ENCODE measurements around the gene RABEP1. TPM values are rescaled to one million over a fixed set of nuclear protein-coding genes. Genes with fewer than 3 reads are reported as not detected.

RABEP1 gene
- total and polyA plus RNA-seq, 2 donors from 2014 or later: 21.1 to 47.6 TPM

DNA sequence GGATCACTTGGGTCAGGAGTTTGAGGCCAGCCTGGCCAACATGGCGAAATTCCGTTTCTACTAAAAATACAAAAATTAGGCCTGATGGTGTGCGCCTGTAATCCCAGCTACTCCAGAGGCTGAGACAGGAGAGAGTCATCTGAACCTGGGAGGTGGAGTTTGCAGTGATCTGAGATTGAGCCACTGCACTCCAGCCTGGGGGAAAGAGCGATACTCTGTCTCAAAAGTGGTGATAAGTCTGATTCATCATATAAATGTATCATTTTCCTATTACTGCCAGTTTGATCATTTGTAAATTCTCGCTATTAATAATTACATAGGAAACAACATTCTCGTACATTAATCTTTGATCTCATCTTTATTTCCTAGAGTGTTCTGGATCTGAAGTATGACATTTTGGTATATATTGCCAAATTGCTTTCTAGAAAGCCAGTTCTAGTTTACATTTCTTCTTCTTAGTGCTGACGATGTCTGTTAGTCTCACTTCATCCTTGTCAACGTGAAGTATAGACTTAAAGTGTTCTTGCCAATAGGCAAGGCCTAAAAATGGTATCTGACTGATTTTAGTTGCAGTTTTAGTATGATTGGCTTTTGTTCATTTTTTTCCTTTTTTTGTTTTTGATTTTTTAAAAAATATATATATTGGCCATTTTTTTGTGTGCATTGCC, 9.7 kb downstream of the RABEP1 start:
- Histone ChIP-seq H3K4me3 (ENCODE audit: low read length in 3 of 3) (no peak overlapping the region), H3K9ac (ENCODE audit: low read length in 3 of 3) (no peak overlapping the region), H3K4me1 (ENCODE audit: control insufficient read depth in 2 of 3, insufficient read depth in 2 of 3, low read depth in 1 of 3, low read length in 3 of 3) (no peaks in the 10 kb centered on the region), H3K27ac (ENCODE audit: low read depth in 2 of 2, low read length in 2 of 2) (no peak overlapping the region), H3K36me3 (ENCODE audit: control insufficient read depth in 2 of 3, insufficient read depth in 3 of 3, low read length in 3 of 3) (peaks cover 0 to 5% (median 0%) of the 10 kb centered on the region in 3 donors), H3K9me3 (ENCODE audit: control insufficient read depth in 2 of 3, insufficient read depth in 1 of 3, low read length in 3 of 3) (no peaks in the 10 kb centered on the region), H3K27me3 (ENCODE audit: control insufficient read depth, insufficient read depth, low read length) (no peaks in the 10 kb centered on the region)
- intact Hi-C loops (cut with DNase I): no loop called here
- FAIRE-seq (no peak), DNase-seq (no peak)
- no peak for TF ChIP-seq CTCF (IDR thresholded peaks at IDR 0.05; ENCODE audit: borderline replicate concordance, extremely low read depth, insufficient read depth)

DNA sequence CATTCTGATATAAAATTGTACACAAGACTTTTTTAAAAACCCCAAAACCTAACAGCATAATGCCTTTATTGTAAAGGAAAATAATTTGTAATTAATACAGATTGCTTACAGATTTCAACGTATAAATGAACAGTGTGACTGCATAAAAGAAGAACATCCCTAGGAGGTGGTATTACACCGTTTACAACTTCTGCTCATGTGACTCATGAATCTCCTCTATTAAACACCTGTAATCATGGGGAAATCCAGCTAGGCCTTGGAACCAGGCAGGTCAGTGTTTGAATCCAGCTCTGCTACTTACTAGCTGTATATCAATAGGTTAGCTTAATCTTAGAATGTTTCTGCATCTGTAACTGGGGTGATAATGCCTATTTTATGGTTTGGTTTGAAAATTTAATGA, 15.2 kb downstream of the RABEP1 start:
- Histone ChIP-seq H3K9me3 (ENCODE audit: control insufficient read depth in 2 of 3, insufficient read depth in 1 of 3, low read length in 3 of 3) (no peaks in the 10 kb centered on the region), H3K4me1 (ENCODE audit: control insufficient read depth in 2 of 3, insufficient read depth in 2 of 3, low read depth in 1 of 3, low read length in 3 of 3) (no peaks in the 10 kb centered on the region), H3K9ac (ENCODE audit: low read length in 3 of 3) (no peak overlapping the region), H3K27ac (ENCODE audit: low read depth in 2 of 2, low read length in 2 of 2) (no peak overlapping the region), H3K4me3 (ENCODE audit: low read length in 3 of 3) (no peak overlapping the region), H3K27me3 (ENCODE audit: control insufficient read depth, insufficient read depth, low read length) (no peaks in the 10 kb centered on the region), H3K36me3 (ENCODE audit: control insufficient read depth in 2 of 3, insufficient read depth in 3 of 3, low read length in 3 of 3) (peaks cover 0 to 2% (median 0%) of the 10 kb centered on the region in 3 donors)
- intact Hi-C loops (cut with DNase I): no loop called here
- DNase-seq (no peak), FAIRE-seq (no peak)
- no peak for TF ChIP-seq CTCF (IDR thresholded peaks at IDR 0.05; ENCODE audit: borderline replicate concordance, extremely low read depth, insufficient read depth)

DNA sequence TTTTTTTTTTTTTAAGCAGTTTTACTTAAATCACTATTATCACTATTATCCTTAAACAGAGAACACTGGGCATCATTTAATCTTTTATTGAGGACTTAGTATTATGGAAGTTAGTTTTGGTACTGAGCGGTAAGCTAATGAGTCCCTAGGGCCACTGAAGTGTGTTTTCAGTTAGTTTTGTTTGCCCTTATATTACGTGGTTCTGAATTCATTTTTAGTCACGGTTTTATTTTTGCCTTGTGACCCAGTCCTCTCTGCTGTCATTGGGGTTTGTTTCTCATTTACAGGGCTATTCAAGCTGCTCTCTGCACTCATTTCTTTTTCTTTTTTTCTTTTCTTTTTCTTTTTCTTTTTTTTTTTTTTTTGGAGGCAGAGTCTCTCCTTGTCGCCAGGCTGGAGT, 17.3 kb downstream of the RABEP1 start:
- Histone ChIP-seq H3K27me3 (ENCODE audit: control insufficient read depth, insufficient read depth, low read length) (no peaks in the 10 kb centered on the region), H3K9ac (ENCODE audit: low read length in 3 of 3) (no peak overlapping the region), H3K4me3 (ENCODE audit: low read length in 3 of 3) (no peak overlapping the region), H3K9me3 (ENCODE audit: control insufficient read depth in 2 of 3, insufficient read depth in 1 of 3, low read length in 3 of 3) (no peaks in the 10 kb centered on the region), H3K27ac (ENCODE audit: low read depth in 2 of 2, low read length in 2 of 2) (no peak overlapping the region), H3K36me3 (ENCODE audit: control insufficient read depth in 2 of 3, insufficient read depth in 3 of 3, low read length in 3 of 3) (peaks cover 0 to 2% (median 0%) of the 10 kb centered on the region in 3 donors), H3K4me1 (ENCODE audit: control insufficient read depth in 2 of 3, insufficient read depth in 2 of 3, low read depth in 1 of 3, low read length in 3 of 3) (no peaks in the 10 kb centered on the region)
- no peak for FAIRE-seq
- DNase-seq: no peak
- TF ChIP-seq CTCF (IDR thresholded peaks at IDR 0.05; ENCODE audit: borderline replicate concordance, extremely low read depth, insufficient read depth): no peak
- intact Hi-C loops (cut with DNase I): no loop called here

DNA sequence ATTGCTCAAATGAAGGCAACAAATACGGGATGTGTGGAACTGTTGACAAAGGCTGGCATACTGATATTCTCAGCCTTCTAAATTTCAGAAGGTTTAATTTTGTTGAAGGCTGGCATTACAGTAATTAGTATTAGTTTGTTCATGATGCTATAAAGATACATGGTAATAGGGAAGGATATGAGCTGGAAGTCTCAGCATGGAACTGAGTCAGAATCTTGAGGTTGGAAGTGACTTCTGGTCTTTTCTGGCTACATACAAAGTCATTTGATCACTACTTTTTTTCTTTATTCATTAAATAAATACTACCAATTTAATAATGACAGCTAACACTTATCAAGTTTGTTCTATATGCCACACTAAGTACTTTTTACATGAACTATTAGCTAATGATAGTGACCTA, 22.6 kb downstream of the RABEP1 start:
- Histone ChIP-seq H3K36me3 (ENCODE audit: control insufficient read depth in 2 of 3, insufficient read depth in 3 of 3, low read length in 3 of 3) (no peaks in the 10 kb centered on the region), H3K9ac (ENCODE audit: low read length in 3 of 3) (no peak overlapping the region), H3K27me3 (ENCODE audit: control insufficient read depth, insufficient read depth, low read length) (no peaks in the 10 kb centered on the region), H3K4me3 (ENCODE audit: low read length in 3 of 3) (no peak overlapping the region), H3K4me1 (ENCODE audit: control insufficient read depth in 2 of 3, insufficient read depth in 2 of 3, low read depth in 1 of 3, low read length in 3 of 3) (peaks cover 0 to 8% (median 0%) of the 10 kb centered on the region in 3 donors), H3K27ac (ENCODE audit: low read depth in 2 of 2, low read length in 2 of 2) (no peak overlapping the region), H3K9me3 (ENCODE audit: control insufficient read depth in 2 of 3, insufficient read depth in 1 of 3, low read length in 3 of 3) (no peaks in the 10 kb centered on the region)
- DNase-seq (no peak), FAIRE-seq (no peak)
- intact Hi-C loops (cut with DNase I): no loop called here
- no peak for TF ChIP-seq CTCF (IDR thresholded peaks at IDR 0.05; ENCODE audit: borderline replicate concordance, extremely low read depth, insufficient read depth)
